Lower lobe of right lung (tissue), 2 donors: ENCODE data around the gene TK2. TPM values are rescaled to one million over a fixed set of nuclear protein-coding genes. Genes with fewer than 3 reads are reported as not detected.

Source experiments
- ATAC-seq, 2 donors: fragments of 200-7000 bp; cut with Tn5 transposase; one replicate each; pipeline ENCODE4 v1.9.1; 2020 to 2022; ENCODE audit warnings: mild to moderate bottlenecking in 2 of 2, moderate library complexity in 2 of 2
- DNase-seq: peaks from one replicate; pipeline ENCODE4 v3.0.0-alpha.2; 2020
- H3K27ac ChIP-seq: fragments of 200-600 bp; one replicate; pipeline ENCODE4 v1.8.0; 2022
- H3K27me3 ChIP-seq: fragments of 200-600 bp; one replicate; pipeline ENCODE4 v1.8.0; 2022; ENCODE audit warnings: low read depth
- H3K36me3 ChIP-seq: fragments of 200-600 bp; one replicate; pipeline ENCODE4 v1.8.0; 2022; ENCODE audit warnings: mild to moderate bottlenecking
- H3K4me1 ChIP-seq: fragments of 200-600 bp; one replicate; pipeline ENCODE4 v1.8.0; 2022
- H3K4me3 ChIP-seq: fragments of 200-600 bp; one replicate; pipeline ENCODE4 v1.8.0; 2022; ENCODE audit warnings: mild to moderate bottlenecking
- H3K9me3 ChIP-seq: fragments of 200-600 bp; one replicate; pipeline ENCODE4 v1.8.0; 2022
- CTCF ChIP-seq: fragments of 200-600 bp; IDR thresholded peaks from one replicate; pipeline ENCODE4 v1.8.0; 2022; ENCODE audit warnings: antibody characterized with exemption, mild to moderate bottlenecking
- intact Hi-C: fragments of 100-400 bp; cut with DNase I; formaldehyde crosslinking; loops from one replicate; pipeline ENCODE4 v1.11.0; 2022
- total RNA-seq: library from RNA; stranded (reverse); fragmentation: NEBNext Ultra II Directional; extraction: Animal tissue kit (Norgen Biotek cat#: 25700); gene quantifications from one replicate; pipeline ENCODE4 v1.2.1, GENCODE V29; 2021
- donor health status: DM: no; HTN: yes; CAD: no; lungs with severe emphysema.

TK2 gene
- total RNA-seq, 1 donor from 2014 or later, result 36.2 TPM

DNA sequence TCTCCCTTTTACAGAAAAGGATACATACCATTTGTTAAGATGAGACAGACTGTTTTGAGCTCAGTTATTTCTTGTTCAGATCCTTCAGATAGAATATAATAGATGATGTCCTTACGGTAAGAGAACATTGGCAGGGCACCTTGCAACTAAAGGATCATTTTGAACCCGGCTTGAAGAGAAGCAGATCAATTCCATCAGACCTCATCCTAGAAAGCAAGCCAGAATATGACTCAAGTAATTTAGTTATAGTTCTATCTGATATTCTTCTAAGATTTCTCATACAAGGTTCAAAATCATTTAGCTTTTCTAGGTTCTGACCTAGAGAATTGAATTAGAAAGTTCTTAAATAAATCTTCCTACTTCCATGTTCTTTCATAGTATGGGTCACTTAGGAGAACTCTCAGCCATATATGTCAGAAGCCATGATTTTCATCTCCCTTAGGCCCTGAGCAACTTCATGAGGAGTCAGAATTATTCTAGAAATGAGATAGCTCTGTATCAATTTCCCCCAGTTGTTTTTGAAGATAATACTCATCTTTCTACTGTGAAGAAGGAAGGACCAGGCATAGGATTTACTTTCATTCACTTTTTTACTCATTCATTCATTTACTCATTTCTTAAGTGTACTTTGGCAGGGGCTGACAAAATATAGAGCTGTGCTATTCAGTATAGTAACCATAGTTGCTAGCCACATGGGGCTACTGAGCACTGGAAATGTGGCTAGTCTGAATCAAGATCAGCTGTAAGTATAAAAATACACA lies 13.8 kb upstream of the TK2 start:
- Histone ChIP-seq H3K9me3 (no peaks in the 10 kb centered on the region), H3K4me3 (no peak overlapping the region), H3K27ac (no peak overlapping the region), H3K36me3 (peaks cover 61% of the 10 kb centered on the region), H3K27me3 (no peaks in the 10 kb centered on the region), H3K4me1 (peaks cover 6% of the 10 kb centered on the region)
- no peak for ATAC-seq
- intact Hi-C loops, result no loop called here
- no peak for DNase-seq
- no peak for TF ChIP-seq CTCF

DNA sequence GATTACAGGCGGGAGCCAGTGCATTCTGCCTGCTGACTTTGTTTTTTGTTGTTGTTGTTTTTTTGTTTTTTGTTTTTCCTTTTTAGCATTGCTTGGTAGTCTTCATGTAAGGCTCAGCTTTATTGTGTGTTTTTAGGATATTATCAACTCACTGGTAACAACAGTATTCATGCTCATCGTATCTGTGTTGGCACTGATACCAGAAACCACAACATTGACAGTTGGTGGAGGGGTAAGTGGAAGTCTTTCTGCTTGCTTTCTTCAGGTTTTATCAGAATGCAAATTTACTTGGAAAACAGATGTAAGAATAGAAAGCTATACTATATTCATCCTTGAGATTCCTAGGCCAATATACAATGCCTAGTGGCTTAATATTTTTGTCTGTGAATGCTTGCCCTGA lies 13.1 kb upstream of the TK2 start:
- H3K9me3 ChIP-seq, result no peaks in the 10 kb centered on the region
- H3K4me1 ChIP-seq, result peaks cover 6% of the 10 kb centered on the region
- H3K4me3 ChIP-seq, result no peak overlapping the region
- H3K36me3 ChIP-seq, result peaks cover 69% of the 10 kb centered on the region
- DNase-seq (no peak), ATAC-seq (no peak)
- no peak overlapping the region for H3K27ac ChIP-seq
- H3K27me3 ChIP-seq, result no peaks in the 10 kb centered on the region
- intact Hi-C loops, result no loop called here
- TF ChIP-seq CTCF, result no peak

DNA sequence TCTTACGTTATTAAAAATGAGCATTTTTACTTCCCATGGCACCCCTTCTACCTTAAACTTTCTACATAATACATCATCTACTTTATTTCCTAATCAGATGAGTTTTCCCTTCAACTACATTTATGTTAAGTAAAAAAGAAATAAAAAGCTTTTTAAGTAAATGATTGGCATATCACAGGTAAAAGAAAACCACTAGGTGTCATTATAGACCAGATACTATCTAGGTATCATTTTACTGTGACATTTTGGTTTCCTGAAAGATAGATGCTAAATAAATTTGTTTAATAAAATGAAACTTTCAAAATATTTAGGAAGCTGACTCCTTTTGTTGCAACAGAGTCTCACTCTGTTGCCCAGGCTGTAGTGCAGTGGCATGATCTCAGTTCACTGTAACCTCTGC lies 12.5 kb upstream of the TK2 start:
- intact Hi-C loops, result no loop called here

DNA sequence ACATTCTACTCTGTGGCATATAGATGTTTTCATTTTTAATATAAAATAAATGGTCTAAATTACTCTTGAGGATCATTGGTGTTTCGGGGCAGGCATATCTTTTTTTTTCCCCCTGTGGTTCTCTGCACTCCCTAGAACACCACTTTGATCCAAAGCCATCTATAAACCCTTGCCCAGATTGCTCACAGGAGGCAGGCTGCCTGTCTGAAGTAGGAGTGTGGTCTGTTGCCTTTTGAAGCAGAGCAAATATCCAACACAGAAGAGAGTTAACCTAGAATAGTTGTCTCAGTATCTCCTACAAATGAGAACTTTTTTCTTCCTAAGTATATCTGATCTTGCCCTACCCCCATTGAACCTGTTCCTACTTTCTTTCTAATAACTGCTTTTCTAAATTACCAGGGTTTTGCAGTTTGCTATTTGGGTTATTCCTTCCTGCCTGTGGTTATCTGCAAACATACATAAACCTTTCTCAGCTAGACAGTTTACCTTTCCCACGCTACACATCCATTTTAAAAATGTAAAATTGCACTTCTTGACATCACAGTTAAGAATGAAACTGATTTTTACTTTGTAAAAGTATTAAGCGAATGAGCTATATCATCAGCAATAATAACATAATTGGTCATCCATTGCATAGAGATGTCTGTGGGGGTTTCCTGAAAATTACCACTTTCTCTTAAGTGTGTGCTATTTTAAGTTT lies 11.6 kb upstream of the TK2 start:
- no peak overlapping the region for H3K27ac ChIP-seq
- H3K9me3 ChIP-seq, result no peaks in the 10 kb centered on the region
- DNase-seq, result no peak
- TF ChIP-seq CTCF, result no peak
- H3K27me3 ChIP-seq, result no peaks in the 10 kb centered on the region
- H3K4me3 ChIP-seq, result no peak overlapping the region
- ATAC-seq, result no peak
- H3K4me1 ChIP-seq, result peaks cover 10% of the 10 kb centered on the region
- intact Hi-C loops, result no loop called here
- H3K36me3 ChIP-seq, result peaks cover 74% of the 10 kb centered on the region

More for the DNA sequence above, 12.5 kb upstream of the TK2 start:
- H3K4me3 ChIP-seq, result no peak overlapping the region
- H3K4me1 ChIP-seq, result peaks cover 6% of the 10 kb centered on the region
- peaks cover 75% of the 10 kb centered on the region for H3K36me3 ChIP-seq
- no peak for DNase-seq
- H3K9me3 ChIP-seq, result no peaks in the 10 kb centered on the region
- no peaks in the 10 kb centered on the region for H3K27me3 ChIP-seq
- no peak overlapping the region for H3K27ac ChIP-seq
- ATAC-seq, result no peak
- TF ChIP-seq CTCF, result no peak

DNA sequence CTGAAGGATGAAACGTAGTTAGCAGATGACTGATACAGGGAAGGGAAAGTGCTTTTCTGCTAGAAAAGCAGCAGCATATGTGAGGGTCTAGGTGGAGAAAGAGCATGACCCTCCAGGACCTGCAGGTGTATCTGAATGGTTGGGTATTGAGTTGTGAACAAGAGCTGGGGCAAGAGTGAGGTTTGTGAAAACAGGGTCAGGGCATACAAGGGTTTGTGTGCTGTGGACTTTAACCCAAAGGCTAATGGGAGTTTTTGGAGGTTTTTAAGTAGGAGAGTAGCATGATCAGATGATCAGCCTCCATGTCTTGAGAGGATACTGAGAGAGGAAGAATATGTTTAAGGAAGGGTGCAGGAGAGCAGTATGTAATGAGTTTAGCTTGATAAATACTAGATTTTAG lies 10.2 kb upstream of the TK2 start:
- Histone ChIP-seq H3K4me1 (peaks cover 20% of the 10 kb centered on the region), H3K27me3 (no peaks in the 10 kb centered on the region), H3K4me3 (no peak overlapping the region), H3K9me3 (no peaks in the 10 kb centered on the region), H3K27ac (no peak overlapping the region), H3K36me3 (peaks cover 60% of the 10 kb centered on the region)
- no peak for TF ChIP-seq CTCF
- DNase-seq (no peak), ATAC-seq (no peak)
- intact Hi-C loops, result no loop called here
